ENCODE measurements around the gene ELMO3.

The ELMO3 gene

GRCh38 chr16:67199011-67199807 lies at the start of gene ELMO3:
TSS of gene ELMO3 (plus strand) at chr16:67199131. CDS start at chr16:67199327, 196 bp downstream.
- no peak for FAIRE-seq

- no peak for FAIRE-seq
Measured at GRCh38 chr16:67149276-67150046, 49.5 kb upstream of the ELMO3 start.

- no peak for FAIRE-seq
Measured at GRCh38 chr16:67150047-67150832, 48.7 kb upstream of the ELMO3 start.

GRCh38 chr16:67150833-67151396 lies 48.0 kb upstream of the ELMO3 start, which contains the start of gene B3GNT9:
TSS of gene B3GNT9 (minus strand) at chr16:67150998. CDS start at chr16:67150485, 513 bp downstream.
- FAIRE-seq, result no peak

- no peak for FAIRE-seq
Measured at GRCh38 chr16:67151431-67152097, 47.4 kb upstream of the ELMO3 start.

- no peak for FAIRE-seq
Measured at GRCh38 chr16:67154578-67155294, 44.2 kb upstream of the ELMO3 start.

GRCh38 chr16:67155295-67156142 lies 43.4 kb upstream of the ELMO3 start:
- FAIRE-seq, result no peak

- FAIRE-seq, result no peak
Measured at GRCh38 chr16:67156143-67156844, 42.6 kb upstream of the ELMO3 start.

- no peak for FAIRE-seq
Measured at GRCh38 chr16:67157106-67157748, 41.7 kb upstream of the ELMO3 start.

- FAIRE-seq, result no peak
Measured at GRCh38 chr16:67157892-67158635, 40.9 kb upstream of the ELMO3 start.

- FAIRE-seq, result no peak
Measured at GRCh38 chr16:67158637-67159600, 40.0 kb upstream of the ELMO3 start.

- FAIRE-seq, result no peak
Measured at GRCh38 chr16:67161595-67162058, 37.3 kb upstream of the ELMO3 start.

- FAIRE-seq, result peak; percentile 40
Measured at GRCh38 chr16:67162506-67163163, 36.3 kb upstream of the ELMO3 start.

- FAIRE-seq, result no peak
Measured at GRCh38 chr16:67163164-67163998, 35.5 kb upstream of the ELMO3 start.

- FAIRE-seq, result no peak
Measured at GRCh38 chr16:67163999-67164558, 34.9 kb upstream of the ELMO3 start.

Measured in G401.6 (cell line).